HG02943 (cell line): ENCODE results near the gene KLHDC10.
"Not testable (repeated sequence)": the region's sequence is repeated elsewhere in the genome, so short reads cannot be mapped to it uniquely, and the experiment has no call there.

Experiments used
- ATAC-seq: cut with Tn5 transposase; IDR thresholded peaks from one replicate; pipeline ENCODE4 v1.9.1; 2021; ENCODE audit warnings: mild to moderate bottlenecking, low read depth, moderate library complexity; ENCODE audit not compliant: unreplicated experiment

Gene KLHDC10

GRCh38 chr7:130113887-130114286 is 43.6 kb downstream of the KLHDC10 start:
- no peak for ATAC-seq

DNA sequence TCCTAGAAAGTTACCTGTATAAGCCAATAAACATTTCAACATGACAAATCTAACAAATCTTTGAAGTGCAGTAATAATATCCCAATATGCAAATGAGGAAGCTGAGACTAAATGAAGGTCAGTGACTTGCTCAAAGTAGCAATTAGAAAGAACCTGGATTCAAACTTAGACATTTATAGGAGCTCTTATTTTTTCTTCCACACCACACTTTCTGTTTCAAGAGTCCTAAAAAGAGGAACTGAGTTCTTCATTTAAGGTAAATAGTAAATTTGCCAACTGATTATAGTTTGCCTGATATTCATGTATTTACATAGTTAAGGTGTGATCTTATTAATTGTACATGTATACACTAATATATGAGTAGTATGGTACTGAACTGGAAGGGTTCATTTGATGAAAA is 44.0 kb downstream of the KLHDC10 start:
- ATAC-seq: no peak

DNA sequence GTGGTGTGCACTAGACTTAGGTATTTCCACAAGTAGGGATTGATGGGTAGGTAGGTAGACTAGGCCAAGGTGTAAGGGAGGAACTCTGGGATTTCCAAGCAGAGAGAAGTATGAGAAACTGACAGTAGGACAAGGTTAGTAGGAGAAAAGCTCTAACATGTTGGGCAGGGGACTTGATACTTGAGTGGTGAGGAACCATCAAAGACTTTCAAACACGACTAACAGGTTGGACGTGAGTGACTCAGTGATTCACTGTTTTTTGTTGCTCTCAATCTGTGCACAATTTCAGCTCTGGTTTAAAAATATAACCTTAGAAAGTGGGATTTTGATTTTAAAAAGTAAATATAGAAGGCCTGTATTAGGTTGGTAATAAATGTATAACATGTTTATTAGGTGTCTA is 44.4 kb downstream of the KLHDC10 start:
- ATAC-seq: no peak

GRCh38 chr7:130118294-130118693 is 48.0 kb downstream of the KLHDC10 start:
- ATAC-seq: no peak

DNA sequence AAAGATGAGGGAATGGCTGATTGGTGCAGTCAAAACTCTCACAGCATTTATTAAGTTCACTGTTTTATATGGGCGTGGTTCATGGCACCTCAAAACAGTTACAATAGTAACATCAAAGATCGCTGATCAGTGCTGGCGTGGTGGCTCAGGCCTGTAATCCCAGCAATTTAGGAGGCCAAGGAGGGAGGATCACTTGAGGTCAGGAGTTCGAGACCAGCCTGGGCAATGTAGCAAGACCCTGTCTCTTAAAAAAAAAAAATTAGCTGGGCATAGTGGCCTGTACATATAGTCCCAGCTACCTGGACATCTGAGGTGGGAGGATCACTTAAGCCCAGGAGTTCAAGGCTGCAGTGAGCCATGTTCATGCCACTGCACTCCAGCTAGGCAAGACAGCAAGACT is 48.5 kb downstream of the KLHDC10 start:
- ATAC-seq: no peak

DNA sequence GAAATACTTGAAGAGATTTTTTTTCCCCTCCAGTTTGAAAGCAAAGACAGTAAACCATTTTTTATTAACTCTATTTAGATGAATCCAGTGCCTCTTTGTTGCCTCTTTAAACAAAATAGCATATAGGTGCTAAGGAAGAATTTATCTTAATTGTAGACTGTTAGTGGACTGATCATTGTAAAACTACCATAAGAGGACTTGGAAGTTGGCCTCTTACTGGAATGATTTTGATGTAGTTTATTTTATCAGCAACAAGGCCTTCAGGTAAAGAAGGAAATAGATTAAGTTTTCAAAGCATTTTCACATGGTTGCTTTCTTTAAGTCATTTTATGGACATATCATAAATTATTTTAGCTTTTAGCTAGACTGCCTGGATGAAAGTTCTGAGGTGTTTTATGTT is 53.2 kb downstream of the KLHDC10 start:
- ATAC-seq: no peak

DNA sequence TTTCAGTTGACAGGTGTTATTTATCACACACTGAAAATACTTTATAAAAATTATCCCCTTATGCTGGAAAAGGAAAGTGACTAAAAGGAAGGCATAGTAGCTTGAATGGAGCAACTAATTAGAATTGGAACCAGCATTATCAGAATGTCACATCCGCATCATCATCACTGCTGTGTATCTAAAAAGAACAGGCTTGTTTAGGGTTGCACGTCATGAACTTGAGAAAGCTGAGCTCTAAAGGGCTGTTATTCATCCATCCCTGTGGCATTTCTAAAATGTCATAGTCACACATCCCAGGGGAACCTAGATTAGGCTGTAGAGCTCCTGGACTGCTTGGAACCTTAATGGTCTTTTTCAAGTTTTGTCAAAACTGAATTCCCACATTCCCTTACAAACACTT is 54.4 kb downstream of the KLHDC10 start:
- ATAC-seq: no peak

DNA sequence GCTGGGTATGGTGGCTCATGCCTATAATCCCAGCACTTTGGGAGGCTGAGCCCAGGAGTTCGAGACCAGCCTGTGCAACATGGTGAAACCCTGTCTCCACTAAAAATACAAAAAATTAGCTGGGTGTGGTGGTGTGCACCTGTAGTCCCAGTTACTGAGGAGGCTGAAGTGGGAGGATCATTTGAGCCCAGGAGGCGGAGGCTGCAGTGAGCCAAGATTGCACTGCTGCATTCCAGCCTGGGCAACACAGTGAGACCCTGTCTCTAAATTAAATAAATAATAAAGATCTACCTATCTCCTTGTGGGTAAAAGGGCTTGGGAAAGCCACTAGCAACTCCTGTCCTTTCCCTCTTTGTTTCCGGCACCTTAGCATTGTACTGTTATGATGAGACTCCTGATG is 56.5 kb downstream of the KLHDC10 start:
- ATAC-seq: not testable (repeated sequence)

DNA sequence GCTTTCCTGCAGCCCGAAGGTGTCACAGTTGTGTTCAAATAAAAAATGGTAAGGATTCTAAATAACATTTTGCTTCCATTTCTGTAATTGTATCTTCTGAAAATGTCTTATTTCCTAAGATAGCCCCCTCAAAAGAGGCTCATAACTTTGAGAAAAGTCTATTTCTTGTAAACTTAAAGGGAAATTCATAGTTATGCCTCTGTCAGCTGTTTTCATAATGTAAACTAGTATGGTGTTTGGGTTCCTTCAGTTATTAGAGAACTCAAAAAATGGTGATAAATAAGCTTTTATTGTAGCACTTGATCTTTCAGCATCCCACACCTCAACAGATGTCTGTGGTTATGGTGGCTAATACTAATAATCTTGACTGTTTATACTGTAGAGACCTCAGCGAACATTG is 57.1 kb downstream of the KLHDC10 start:
- no peak for ATAC-seq

- ATAC-seq: no peak
Observed at GRCh38 chr7:130127821-130128317, 57.5 kb downstream of the KLHDC10 start.

GRCh38 chr7:130129011-130129411 is 58.7 kb downstream of the KLHDC10 start:
- no peak for ATAC-seq

DNA sequence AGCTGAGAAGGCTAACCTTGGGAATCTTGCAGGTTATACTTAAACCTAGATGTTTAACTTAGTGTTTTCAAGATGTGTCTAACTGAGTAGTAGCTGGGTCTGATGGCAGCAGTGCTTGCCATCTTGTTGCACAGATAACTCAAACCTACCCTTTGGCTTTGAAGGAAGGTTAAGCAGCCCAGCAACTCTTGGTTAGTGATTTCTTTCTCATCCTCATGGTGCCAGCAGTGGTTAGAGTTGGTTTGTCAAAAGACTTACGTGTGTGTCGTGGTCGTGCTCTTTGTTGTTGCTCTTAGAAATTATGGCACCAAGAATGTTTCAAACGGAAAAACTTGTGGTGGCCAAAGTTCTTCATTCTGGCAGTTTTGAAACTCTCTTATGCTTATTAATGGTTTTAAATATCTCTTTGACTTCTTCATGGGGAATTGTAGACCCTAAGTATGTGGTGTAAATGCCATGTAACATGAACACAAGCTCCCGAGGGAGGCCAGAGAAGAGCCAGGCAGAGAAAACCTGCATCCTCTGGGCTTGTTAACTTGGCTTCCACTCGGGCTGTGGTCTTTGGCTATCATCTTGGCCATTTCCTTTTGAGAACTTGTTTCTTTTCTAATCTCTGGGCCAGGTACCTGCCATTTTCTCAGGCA is 61.0 kb downstream of the KLHDC10 start:
- ATAC-seq: no peak

- ATAC-seq: no peak
Observed at GRCh38 chr7:130131964-130132875, 61.9 kb downstream of the KLHDC10 start.

DNA sequence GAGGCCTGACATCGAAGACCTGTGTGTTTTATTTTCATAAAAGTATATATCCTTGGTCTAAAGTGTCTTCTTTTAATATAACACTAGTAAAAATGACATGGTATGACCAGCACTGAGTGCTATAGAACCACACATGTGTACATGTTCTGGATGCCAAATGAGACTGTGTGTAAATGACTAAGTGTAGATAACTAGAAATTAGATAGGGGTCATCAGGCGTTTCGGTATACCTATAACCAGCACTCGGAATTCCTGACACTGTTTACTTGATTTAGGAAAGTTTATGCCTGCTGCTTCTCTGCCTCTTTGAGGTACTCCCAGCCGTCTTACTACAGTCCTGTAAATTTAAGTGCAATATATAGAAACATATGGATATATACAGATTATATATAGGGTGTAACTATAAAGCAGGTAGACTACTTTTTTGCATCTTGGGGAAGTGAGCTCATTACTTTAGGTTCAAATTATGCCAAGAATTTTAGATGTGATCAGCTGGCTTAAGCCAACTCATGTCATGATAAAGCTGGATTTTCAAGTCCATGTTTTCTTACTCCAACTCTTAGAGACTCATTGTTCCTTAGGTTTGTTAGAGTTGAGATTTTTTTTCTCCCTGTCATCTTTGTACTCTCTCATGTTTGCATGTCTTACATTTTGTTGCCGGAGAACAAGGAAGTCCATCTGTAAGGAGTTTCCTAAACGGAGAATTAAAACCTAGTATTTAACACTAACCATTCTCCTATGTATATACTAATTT is 62.9 kb downstream of the KLHDC10 start:
- no peak for ATAC-seq

DNA sequence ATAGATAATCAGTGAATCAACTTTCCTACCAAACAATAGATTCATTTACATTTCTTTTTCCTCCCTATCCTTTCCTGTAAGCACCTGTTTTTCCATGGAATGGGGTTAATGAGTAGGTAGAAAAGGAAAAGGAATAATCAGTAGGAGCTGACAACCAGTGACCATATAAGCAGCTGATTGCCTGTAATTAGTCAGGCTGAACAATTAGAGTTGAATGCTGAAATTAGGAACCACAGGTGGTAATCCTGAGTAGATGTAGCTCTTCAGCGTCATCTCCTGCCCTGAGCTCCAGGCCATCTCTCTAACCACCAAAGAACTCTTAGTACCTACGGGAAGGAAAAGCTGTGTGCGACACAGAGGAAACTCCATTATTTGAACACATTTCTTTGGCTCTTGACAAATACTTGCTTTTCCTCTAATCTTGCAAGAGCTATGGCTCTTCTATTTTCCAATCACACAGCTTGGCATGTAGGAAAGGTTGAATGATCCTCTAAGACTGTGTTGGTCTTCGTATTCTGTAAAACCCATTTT is 63.8 kb downstream of the KLHDC10 start:
- no peak for ATAC-seq

GRCh38 chr7:130134726-130135125 is 64.4 kb downstream of the KLHDC10 start:
- ATAC-seq: no peak

GRCh38 chr7:130135208-130136205 is 65.2 kb downstream of the KLHDC10 start:
- no peak for ATAC-seq

- no peak for ATAC-seq
Observed at GRCh38 chr7:130136579-130137167, 66.3 kb downstream of the KLHDC10 start.

DNA sequence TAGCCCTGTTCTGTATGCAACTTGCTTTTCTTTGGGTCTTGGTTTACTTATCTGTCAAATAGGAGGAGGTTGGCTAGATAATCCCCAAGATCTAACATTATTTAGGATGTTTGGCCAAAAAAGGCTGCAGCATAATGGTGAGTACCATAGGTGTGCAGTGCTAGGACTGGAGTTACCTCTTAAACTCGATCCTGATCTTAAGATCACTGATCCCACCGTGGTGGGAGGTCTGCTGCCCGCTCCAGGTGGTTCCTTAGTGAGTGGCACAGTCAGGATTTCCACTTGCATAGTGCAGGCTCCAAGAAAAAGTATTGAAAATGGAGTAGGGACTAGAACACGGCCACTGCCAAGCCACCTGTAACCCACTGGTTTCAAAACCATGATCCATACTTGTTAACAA is 66.9 kb downstream of the KLHDC10 start:
- no peak for ATAC-seq
